ENCODE results near the gene HIPK1. TPM values are rescaled to one million over a fixed set of nuclear protein-coding genes. Genes with fewer than 3 reads are reported as not detected.
A peak's percentile ranks its signal among the peaks of the same experiment; 100 is the strongest.
"Not testable (repeated sequence)": the region's sequence is repeated elsewhere in the genome, so short reads cannot be mapped to it uniquely, and the experiment has no call there.

The HIPK1 gene
- total RNA-seq, 1 donor from 2014 or later: 52.2 TPM

DNA sequence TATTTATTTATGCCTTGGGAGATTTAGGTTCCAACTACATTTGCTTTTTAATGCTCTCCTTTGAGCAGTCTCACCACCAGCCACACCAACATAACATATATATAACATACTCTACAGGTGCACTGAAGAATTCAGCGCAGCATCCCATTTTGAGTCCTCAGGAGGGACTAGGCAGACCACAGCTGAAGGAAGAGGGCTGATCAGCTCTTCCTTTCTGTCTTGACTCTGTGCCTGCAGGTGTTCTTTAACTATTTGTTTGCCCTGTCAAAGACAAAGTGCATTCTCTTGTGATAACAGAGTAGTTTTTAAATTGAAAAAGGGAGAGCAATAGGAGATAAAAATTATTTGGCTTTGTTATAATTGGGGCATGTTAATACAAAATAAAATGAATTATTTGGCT is 17.0 kb downstream of the HIPK1 start:
- intact Hi-C loops (cut with micrococcal nuclease): no loop called here
- DNase-seq: no peak
- Histone ChIP-seq H3K9me3 (replicated peaks) (no peaks in the 10 kb centered on the region), H3K4me1 (peaks cover 36% of the 10 kb centered on the region), H3K4me3 (no peak overlapping the region), H3K27ac (replicated peaks) (no peak overlapping the region), H3K27me3 (ENCODE audit: low read depth) (no peaks in the 10 kb centered on the region), H3K36me3 (peaks cover 23% of the 10 kb centered on the region)
- no peak for TF ChIP-seq CTCF (IDR thresholded peaks at IDR 0.05; ENCODE audit: borderline replicate concordance)

DNA sequence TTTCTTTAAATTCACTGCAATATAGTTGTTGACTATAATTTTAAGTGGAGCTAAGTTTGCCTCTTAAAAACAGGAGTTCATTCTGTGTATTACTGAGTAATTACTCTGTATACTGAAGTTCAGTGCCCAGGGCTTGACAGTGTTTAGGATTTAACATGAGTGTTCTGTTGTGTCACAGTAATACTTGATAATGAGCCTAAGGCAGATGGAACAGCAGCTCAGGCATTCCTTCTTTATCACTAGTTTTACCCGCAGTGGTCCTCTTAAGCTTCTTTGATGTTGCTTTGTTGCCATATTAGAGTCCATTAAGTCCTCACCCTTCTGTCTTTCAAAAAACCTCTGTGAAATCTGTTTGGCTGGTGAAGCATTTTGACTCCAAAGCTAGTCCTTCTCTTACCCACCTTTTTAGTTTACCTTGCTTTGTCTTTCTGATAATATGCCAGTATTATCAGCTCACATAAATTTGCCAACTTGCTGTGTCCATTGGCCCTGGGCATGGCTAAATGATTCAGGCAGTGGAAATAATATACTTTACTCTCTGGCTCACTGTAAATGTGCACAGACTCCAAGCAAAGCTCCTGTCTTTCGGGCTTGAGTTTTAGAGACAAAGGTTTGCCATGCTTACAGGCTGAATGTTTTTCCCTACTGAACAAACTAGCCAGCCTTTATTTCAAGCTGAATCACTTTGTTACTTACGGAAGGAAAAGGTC is 17.7 kb downstream of the HIPK1 start:
- Histone ChIP-seq H3K36me3 (peaks cover 16% of the 10 kb centered on the region), H3K27ac (replicated peaks) (peak overlapping the region; percentile 25), H3K4me3 (no peak overlapping the region), H3K27me3 (ENCODE audit: low read depth) (no peaks in the 10 kb centered on the region), H3K9me3 (replicated peaks) (no peaks in the 10 kb centered on the region), H3K4me1 (peaks cover 31% of the 10 kb centered on the region)
- no peak for DNase-seq
- intact Hi-C loops (cut with micrococcal nuclease): no loop called here
- TF ChIP-seq CTCF (IDR thresholded peaks at IDR 0.05; ENCODE audit: borderline replicate concordance): no peak

DNA sequence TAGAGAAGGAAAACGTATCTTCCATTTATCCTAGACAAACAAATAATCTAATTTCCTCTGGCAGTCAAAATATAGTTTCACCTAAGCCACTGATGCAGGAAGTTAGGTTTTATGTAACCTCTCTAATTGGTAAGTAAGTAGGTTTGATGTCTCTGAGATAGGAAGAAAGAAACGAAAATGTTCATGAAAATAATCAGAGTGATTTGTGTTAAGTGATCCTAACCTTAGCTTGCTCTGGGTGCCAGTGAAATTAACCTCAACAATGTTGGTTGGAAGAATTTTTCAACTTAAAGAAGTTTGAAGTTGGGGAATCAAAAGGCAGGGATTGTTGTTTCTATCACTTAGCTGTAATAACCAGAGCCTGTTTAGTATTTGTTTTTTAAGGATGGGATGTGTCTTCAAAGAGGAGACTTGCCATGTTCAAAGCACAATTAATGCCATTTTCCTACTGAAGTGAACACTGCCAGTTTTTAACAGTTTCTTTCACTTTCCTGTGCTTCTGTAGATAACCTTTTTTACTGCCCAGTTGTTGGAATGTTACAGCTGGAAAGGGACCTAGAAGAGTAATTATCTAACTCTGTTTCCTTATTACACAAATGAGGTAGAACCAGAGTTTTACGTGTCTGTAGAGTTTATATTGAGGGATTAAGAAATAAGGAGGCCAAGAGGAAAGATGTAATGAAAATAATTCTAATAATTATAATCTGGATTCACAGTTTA is 18.4 kb downstream of the HIPK1 start:
- no peaks in the 10 kb centered on the region for H3K9me3 ChIP-seq (replicated peaks)
- no peak overlapping the region for H3K4me3 ChIP-seq
- intact Hi-C loops (cut with micrococcal nuclease): no loop called here
- H3K27ac ChIP-seq (replicated peaks): peak overlapping the region; percentile 25
- peaks cover 11% of the 10 kb centered on the region for H3K36me3 ChIP-seq
- no peaks in the 10 kb centered on the region for H3K27me3 ChIP-seq (ENCODE audit: low read depth)
- no peak for DNase-seq
- no peak for TF ChIP-seq CTCF (IDR thresholded peaks at IDR 0.05; ENCODE audit: borderline replicate concordance)
- peaks cover 37% of the 10 kb centered on the region for H3K4me1 ChIP-seq

DNA sequence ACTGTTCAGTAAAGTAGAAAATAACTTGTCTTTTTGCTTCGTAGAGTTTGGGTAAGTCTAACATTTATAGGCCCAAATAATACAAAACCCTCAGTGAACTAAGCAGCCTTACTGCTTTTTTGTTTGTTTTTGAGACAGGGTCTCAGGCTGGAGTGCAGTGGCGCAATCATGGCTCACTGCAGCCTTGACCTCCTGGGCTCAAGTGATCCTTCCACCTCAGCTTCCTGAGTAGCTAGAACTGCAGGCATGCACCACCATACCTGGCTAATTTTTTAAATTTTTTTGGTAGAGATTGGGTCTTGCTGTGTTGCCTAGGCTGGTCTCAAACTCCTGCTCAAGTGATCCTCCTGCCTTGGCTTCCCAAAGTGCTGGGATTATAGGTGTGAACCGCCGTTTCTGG is 19.0 kb downstream of the HIPK1 start:
- not testable (repeated sequence) for DNase-seq

DNA sequence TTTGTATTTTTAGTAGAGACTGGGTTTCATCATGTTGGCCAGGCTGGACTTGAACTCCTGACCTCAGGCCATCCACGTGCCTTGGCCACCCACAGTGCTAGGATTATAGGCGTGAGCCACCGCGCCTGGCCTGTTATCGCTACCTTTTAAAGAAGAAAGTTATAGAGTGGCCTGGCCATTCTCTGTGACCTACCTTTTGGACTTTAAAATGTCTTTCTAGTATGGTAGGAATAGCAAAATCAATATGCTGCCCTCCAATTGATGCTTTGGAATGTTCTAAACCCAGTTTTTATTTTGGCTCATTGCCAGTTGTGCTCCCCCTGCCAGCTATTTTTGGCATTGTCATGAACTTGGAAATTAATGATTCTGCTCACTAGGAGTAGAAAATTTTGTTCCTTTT is 19.9 kb downstream of the HIPK1 start:
- H3K9me3 ChIP-seq (replicated peaks): no peaks in the 10 kb centered on the region

More for the DNA sequence above, 19.0 kb downstream of the HIPK1 start:
- H3K4me1 ChIP-seq: peaks cover 40% of the 10 kb centered on the region
- H3K4me3 ChIP-seq; H3K9me3 ChIP-seq (replicated peaks); H3K27me3 ChIP-seq (ENCODE audit: low read depth); intact Hi-C loops (cut with micrococcal nuclease): not testable (repeated sequence)
- H3K36me3 ChIP-seq: peaks cover 15% of the 10 kb centered on the region
- H3K27ac ChIP-seq (replicated peaks): peak overlapping the region; percentile 25

More for the DNA sequence above, 19.9 kb downstream of the HIPK1 start:
- peak; percentile 43 for TF ChIP-seq CTCF (IDR thresholded peaks at IDR 0.05; ENCODE audit: borderline replicate concordance)
- H3K27me3 ChIP-seq (ENCODE audit: low read depth): no peaks in the 10 kb centered on the region
- no peak overlapping the region for H3K27ac ChIP-seq (replicated peaks)
- no peak for DNase-seq
- H3K4me3 ChIP-seq: no peak overlapping the region
- H3K4me1 ChIP-seq: peaks cover 40% of the 10 kb centered on the region
- peaks cover 20% of the 10 kb centered on the region for H3K36me3 ChIP-seq
- intact Hi-C loops (cut with micrococcal nuclease): no loop called here
